ENCODE measurements around the gene C14orf180. TPM values are rescaled to one million over a fixed set of nuclear protein-coding genes. Genes with fewer than 3 reads are reported as not detected.

The C14orf180 gene
- total RNA-seq, 2 experiments from 2014 or later: not detected

DNA sequence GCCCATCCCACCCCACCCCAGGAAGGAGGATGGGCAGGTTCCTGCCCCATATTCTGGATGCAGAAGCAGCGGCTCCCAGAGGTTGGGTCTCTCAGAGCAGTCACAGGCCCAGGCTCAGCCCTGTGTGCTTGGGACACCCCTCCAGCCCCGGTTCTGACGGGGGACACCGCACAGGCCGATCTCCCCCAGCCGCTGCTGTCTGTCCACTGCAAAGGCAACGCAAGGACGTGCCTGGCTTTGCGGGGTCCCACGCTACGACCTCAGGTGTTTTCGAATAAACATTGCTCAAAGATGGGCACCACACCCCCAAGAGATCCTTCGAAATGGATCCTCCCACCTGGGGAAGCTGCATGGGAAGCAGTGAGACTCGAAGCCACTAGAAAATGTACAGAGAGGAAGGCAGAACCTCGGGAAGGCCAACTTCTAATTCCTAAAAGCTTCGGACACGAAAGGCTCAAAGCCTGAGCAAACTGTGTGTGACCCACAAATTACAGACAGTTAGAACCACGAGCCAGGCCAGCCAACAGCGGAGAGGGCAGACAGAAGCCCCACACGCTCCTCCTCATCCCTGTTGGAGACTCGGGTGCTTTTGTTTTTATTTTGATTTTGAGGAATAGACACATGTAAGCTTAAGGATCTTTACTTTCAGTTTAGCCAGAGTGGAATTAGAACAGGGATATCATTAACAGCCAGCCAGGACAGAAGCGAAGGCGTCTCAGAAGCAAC lies 10.8 kb downstream of the C14orf180 start:
- no TSS peak for BruUV-seq (replicated peaks)
- Histone ChIP-seq H3K27ac (ENCODE audit: low read depth, low read length, poor library complexity, severe bottlenecking) (no peak overlapping the region), H3K9me3 (ENCODE audit: low read length) (no peaks in the 10 kb centered on the region), H3K36me3 (ENCODE audit: insufficient read depth, low read length) (no peaks in the 10 kb centered on the region), H3K79me2 (ENCODE audit: insufficient read depth, low read depth, low read length) (no peaks in the 10 kb centered on the region), H3K4me3 (ENCODE audit: low read depth, low read length, poor library complexity, severe bottlenecking) (no peak overlapping the region), H2AFZ (ENCODE audit: low read length) (no peak overlapping the region), H3K9me2 (ENCODE audit: insufficient read depth, low read length) (no peaks in the 10 kb centered on the region), H3K4me1 (ENCODE audit: insufficient read depth, low read length, poor library complexity, severe bottlenecking) (no peaks in the 10 kb centered on the region), H4K20me1 (ENCODE audit: insufficient read depth, low read length) (no peaks in the 10 kb centered on the region), H3K4me2 (ENCODE audit: low read length) (no peak overlapping the region)
- no peak for TF ChIP-seq EZH2phosphoT487 (IDR thresholded peaks at IDR 0.05; ENCODE audit: borderline replicate concordance, low read depth, low read length)
- TF ChIP-seq, protein P1, sequence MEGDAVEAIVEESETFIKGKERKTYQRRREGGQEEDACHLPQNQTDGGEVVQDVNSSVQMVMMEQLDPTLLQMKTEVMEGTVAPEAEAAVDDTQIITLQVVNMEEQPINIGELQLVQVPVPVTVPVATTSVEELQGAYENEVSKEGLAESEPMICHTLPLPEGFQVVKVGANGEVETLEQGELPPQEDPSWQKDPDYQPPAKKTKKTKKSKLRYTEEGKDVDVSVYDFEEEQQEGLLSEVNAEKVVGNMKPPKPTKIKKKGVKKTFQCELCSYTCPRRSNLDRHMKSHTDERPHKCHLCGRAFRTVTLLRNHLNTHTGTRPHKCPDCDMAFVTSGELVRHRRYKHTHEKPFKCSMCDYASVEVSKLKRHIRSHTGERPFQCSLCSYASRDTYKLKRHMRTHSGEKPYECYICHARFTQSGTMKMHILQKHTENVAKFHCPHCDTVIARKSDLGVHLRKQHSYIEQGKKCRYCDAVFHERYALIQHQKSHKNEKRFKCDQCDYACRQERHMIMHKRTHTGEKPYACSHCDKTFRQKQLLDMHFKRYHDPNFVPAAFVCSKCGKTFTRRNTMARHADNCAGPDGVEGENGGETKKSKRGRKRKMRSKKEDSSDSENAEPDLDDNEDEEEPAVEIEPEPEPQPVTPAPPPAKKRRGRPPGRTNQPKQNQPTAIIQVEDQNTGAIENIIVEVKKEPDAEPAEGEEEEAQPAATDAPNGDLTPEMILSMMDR (conservative IDR thresholded peaks at IDR 0.05; ENCODE audit: low read length): no peak
- DNase-seq (ENCODE audit: low spot score): no peak
- ChIA-PET POLR2A (no interaction called here), CTCF (ENCODE audit: unreplicated experiment) (no interaction called here)
- intact Hi-C loops (cut with micrococcal nuclease; ENCODE audit: unreplicated experiment): no loop called here

DNA sequence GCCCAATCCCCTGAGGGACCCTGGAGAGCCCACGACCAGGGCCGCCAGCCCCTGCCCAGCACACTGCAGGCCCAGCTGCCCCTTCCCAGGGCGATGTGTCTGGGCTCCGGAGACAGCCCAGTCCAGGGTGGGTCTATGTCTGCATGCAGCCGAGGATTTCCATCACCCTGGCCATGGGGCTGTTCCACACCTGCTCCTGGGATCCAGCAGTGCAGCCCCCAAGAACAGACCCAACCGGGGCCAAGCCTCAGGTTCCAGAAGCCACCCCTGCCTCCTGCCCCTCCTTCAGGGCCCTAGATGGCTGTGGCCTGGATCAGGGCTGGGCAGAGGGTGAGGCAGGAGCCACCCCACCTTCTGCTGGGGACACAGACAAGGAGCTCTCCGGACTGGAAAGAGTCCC lies 11.5 kb downstream of the C14orf180 start:
- BruUV-seq (replicated peaks): no TSS peak
- no peaks in the 10 kb centered on the region for H3K9me3 ChIP-seq (ENCODE audit: low read length)
- H3K27ac ChIP-seq (ENCODE audit: low read depth, low read length, poor library complexity, severe bottlenecking): no peak overlapping the region
- no peaks in the 10 kb centered on the region for H3K9me2 ChIP-seq (ENCODE audit: insufficient read depth, low read length)
- ChIA-PET CTCF (ENCODE audit: unreplicated experiment) (no interaction called here), POLR2A (no interaction called here)
- DNase-seq (ENCODE audit: low spot score): no peak
- no peak overlapping the region for H3K4me2 ChIP-seq (ENCODE audit: low read length)
- intact Hi-C loops (cut with micrococcal nuclease; ENCODE audit: unreplicated experiment): no loop called here
- H3K36me3 ChIP-seq (ENCODE audit: insufficient read depth, low read length): no peaks in the 10 kb centered on the region
- no peak overlapping the region for H2AFZ ChIP-seq (ENCODE audit: low read length)
- H3K4me3 ChIP-seq (ENCODE audit: low read depth, low read length, poor library complexity, severe bottlenecking): no peak overlapping the region
- H3K4me1 ChIP-seq (ENCODE audit: insufficient read depth, low read length, poor library complexity, severe bottlenecking): no peaks in the 10 kb centered on the region
- no peaks in the 10 kb centered on the region for H4K20me1 ChIP-seq (ENCODE audit: insufficient read depth, low read length)
- no peaks in the 10 kb centered on the region for H3K79me2 ChIP-seq (ENCODE audit: insufficient read depth, low read depth, low read length)
- no peak for TF ChIP-seq EZH2phosphoT487 (IDR thresholded peaks at IDR 0.05; ENCODE audit: borderline replicate concordance, low read depth, low read length)
- TF ChIP-seq, protein P1 (conservative IDR thresholded peaks at IDR 0.05; ENCODE audit: low read length): no peak

DNA sequence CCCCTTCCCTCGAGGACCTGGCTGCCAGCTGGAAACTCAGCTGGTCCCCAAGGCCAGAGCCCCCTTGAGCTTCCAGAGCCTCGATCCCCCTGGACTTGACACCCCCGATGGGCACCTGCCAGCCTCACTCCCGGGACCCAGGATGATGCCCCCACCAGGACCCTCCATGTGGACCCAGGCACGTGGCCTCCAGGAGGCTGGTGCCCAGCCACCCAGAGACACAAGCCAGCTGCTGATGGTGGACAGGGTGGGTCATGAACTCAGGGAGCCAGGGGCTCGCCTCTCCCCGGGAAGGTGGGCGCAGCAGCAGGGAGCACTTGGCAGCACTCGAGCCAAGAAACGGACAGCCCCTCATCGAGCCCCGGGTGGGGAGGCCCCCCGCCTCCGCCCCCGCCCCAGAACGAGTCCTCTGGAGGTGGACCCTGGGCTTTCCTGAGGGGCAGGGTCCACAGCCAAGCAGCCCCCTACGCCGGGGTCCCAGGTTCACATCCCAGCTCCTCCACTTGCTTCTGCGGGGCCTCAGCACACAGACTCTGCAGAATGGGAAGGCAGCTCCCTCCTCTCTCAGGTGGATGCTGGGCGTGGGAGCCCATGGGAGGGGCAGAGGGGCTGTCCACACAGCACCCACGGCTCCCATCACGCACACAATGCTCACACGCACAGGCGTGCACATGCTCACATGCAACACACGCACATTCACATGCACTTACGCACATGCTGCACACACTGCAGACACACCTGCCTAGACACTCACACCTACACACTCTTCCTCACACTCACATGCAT lies 12.1 kb downstream of the C14orf180 start:
- intact Hi-C loops (cut with micrococcal nuclease; ENCODE audit: unreplicated experiment): no loop called here
- CTCF ChIA-PET (ENCODE audit: unreplicated experiment): no interaction called here
- Histone ChIP-seq H4K20me1 (ENCODE audit: insufficient read depth, low read length) (no peaks in the 10 kb centered on the region), H3K4me1 (ENCODE audit: insufficient read depth, low read length, poor library complexity, severe bottlenecking) (no peaks in the 10 kb centered on the region), H3K27ac (ENCODE audit: low read depth, low read length, poor library complexity, severe bottlenecking) (no peak overlapping the region), H3K9me2 (ENCODE audit: insufficient read depth, low read length) (no peaks in the 10 kb centered on the region), H3K4me2 (ENCODE audit: low read length) (no peak overlapping the region), H3K36me3 (ENCODE audit: insufficient read depth, low read length) (no peaks in the 10 kb centered on the region), H3K79me2 (ENCODE audit: insufficient read depth, low read depth, low read length) (no peaks in the 10 kb centered on the region), H3K4me3 (ENCODE audit: low read depth, low read length, poor library complexity, severe bottlenecking) (no peak overlapping the region), H2AFZ (ENCODE audit: low read length) (no peak overlapping the region), H3K9me3 (ENCODE audit: low read length) (no peaks in the 10 kb centered on the region)
- no TSS peak for BruUV-seq (replicated peaks)
- DNase-seq (ENCODE audit: low spot score): no peak
- TF ChIP-seq, protein P1 (conservative IDR thresholded peaks at IDR 0.05; ENCODE audit: low read length): no peak
- no peak for TF ChIP-seq EZH2phosphoT487 (IDR thresholded peaks at IDR 0.05; ENCODE audit: borderline replicate concordance, low read depth, low read length)
- POLR2A ChIA-PET: no interaction called here
